ENCODE data around the gene SH3TC1. TPM values are rescaled to one million over a fixed set of nuclear protein-coding genes. Genes with fewer than 3 reads are reported as not detected.

The SH3TC1 gene
- total and polyA plus RNA-seq, 4 donors, result 6.5 to 34.6 (median 25.8) TPM

DNA sequence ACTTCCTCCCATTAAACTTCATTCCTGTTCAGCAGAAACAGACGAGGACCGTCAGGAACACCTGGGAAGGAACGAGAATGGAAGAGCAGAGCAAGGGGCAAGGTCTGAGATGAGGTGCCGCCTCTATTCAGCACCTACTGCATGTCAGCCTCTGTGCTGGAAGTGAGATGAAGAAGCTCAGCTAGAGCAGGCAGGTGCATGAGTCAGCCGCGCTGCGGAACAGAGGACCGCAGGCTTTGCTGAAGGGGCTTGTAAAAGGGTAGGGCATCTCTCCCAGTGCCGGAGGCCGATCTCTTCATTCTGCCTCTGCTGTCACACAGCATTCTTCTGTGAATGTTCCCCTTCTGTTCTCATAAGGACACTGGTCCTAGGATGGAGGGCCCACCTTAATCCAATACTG lies 34.4 kb upstream of the SH3TC1 start:
- Histone ChIP-seq H3K27ac (ENCODE audit: low read depth in 1 of 2, low read length in 2 of 2) (no peak overlapping the region), H3K4me1 (ENCODE audit: control insufficient read depth in 4 of 4, insufficient read depth in 4 of 4, low read length in 3 of 4) (peaks cover 1 to 7% (median 4%) of the 10 kb centered on the region in 4 donors), H3K9me3 (ENCODE audit: control insufficient read depth in 4 of 4, low read length in 3 of 4) (peaks cover 2 to 8% (median 6%) of the 10 kb centered on the region in 4 donors), H3K4me3 (ENCODE audit: low read depth in 1 of 3, low read length in 3 of 3) (no peak overlapping the region), H3K36me3 (ENCODE audit: control insufficient read depth in 4 of 4, insufficient read depth in 3 of 4, low read depth in 1 of 4, low read length in 3 of 4) (no peaks in the 10 kb centered on the region), H3K9ac (ENCODE audit: low read depth in 1 of 2, low read length in 2 of 2) (no peak overlapping the region), H3K27me3 (ENCODE audit: control insufficient read depth in 4 of 4, insufficient read depth in 4 of 4, low read length in 3 of 4) (no peaks in the 10 kb centered on the region)
- DNase-seq (ENCODE audit: low spot score), result no peak
- 93% methylated on average over 10 of the region's 10 CpGs for WGBS
- TF ChIP-seq, protein P1, sequence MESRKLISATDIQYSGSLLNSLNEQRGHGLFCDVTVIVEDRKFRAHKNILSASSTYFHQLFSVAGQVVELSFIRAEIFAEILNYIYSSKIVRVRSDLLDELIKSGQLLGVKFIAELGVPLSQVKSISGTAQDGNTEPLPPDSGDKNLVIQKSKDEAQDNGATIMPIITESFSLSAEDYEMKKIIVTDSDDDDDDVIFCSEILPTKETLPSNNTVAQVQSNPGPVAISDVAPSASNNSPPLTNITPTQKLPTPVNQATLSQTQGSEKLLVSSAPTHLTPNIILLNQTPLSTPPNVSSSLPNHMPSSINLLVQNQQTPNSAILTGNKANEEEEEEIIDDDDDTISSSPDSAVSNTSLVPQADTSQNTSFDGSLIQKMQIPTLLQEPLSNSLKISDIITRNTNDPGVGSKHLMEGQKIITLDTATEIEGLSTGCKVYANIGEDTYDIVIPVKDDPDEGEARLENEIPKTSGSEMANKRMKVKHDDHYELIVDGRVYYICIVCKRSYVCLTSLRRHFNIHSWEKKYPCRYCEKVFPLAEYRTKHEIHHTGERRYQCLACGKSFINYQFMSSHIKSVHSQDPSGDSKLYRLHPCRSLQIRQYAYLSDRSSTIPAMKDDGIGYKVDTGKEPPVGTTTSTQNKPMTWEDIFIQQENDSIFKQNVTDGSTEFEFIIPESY (IDR thresholded peaks at IDR 0.05), result no peak
- TF ChIP-seq, protein P2, sequence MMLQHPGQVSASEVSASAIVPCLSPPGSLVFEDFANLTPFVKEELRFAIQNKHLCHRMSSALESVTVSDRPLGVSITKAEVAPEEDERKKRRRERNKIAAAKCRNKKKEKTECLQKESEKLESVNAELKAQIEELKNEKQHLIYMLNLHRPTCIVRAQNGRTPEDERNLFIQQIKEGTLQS (IDR thresholded peaks at IDR 0.05), result no peak
- no peak for TF ChIP-seq FOXA1 (IDR thresholded peaks at IDR 0.05)
- TF ChIP-seq, protein P3, sequence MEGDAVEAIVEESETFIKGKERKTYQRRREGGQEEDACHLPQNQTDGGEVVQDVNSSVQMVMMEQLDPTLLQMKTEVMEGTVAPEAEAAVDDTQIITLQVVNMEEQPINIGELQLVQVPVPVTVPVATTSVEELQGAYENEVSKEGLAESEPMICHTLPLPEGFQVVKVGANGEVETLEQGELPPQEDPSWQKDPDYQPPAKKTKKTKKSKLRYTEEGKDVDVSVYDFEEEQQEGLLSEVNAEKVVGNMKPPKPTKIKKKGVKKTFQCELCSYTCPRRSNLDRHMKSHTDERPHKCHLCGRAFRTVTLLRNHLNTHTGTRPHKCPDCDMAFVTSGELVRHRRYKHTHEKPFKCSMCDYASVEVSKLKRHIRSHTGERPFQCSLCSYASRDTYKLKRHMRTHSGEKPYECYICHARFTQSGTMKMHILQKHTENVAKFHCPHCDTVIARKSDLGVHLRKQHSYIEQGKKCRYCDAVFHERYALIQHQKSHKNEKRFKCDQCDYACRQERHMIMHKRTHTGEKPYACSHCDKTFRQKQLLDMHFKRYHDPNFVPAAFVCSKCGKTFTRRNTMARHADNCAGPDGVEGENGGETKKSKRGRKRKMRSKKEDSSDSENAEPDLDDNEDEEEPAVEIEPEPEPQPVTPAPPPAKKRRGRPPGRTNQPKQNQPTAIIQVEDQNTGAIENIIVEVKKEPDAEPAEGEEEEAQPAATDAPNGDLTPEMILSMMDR (IDR thresholded peaks at IDR 0.05; ENCODE audit: low read depth, low read length, missing input control), result no peak
- no peak for TF ChIP-seq MAX (IDR thresholded peaks at IDR 0.05)
- TF ChIP-seq YY1 (IDR thresholded peaks at IDR 0.05), result no peak
- TF ChIP-seq EGR1 (IDR thresholded peaks at IDR 0.05; ENCODE audit: low read depth in 2 of 2), result no peak
- no peak for TF ChIP-seq JUND (IDR thresholded peaks at IDR 0.05)

DNA sequence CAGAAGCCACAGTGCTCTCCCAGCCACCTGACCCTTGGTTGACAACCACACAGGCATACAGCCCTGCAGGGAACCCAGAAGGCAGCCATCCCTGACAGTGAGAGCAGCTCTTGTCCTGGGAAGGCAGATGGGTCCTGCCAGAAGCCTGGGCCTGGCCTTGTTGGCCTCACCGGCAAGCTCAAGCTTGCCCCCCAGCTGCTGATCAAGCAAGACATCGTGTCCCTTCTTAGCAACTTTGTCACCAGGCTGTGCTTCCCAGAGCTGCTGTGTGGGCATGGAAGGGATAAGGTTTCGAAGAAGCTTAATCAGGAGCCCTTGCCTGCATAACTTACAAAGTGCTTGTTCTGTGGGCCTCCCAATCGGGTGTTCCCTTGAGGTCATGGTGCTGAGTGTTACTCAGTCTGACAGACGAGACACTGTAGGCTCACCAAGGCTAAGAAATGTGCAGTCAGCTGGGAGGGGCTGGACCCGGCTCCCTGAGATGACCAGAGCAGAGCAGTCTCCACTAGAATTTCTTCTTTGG lies 33.7 kb upstream of the SH3TC1 start:
- H3K4me3 ChIP-seq (ENCODE audit: low read depth in 1 of 3, low read length in 3 of 3), result no peak overlapping the region
- no peaks in the 10 kb centered on the region for H3K4me1 ChIP-seq (ENCODE audit: control insufficient read depth in 4 of 4, insufficient read depth in 4 of 4, low read length in 3 of 4)
- TF ChIP-seq GABPA (IDR thresholded peaks at IDR 0.05 in 1 of 2, conservative IDR thresholded peaks at IDR 0.05 in 1 of 2) (no peak), YY1 (IDR thresholded peaks at IDR 0.05) (no peak)
- no peak overlapping the region for H3K9ac ChIP-seq (ENCODE audit: low read depth in 1 of 2, low read length in 2 of 2)
- H3K27ac ChIP-seq (ENCODE audit: low read depth in 1 of 2, low read length in 2 of 2), result no peak overlapping the region
- WGBS, result 75% methylated on average over 6 of the region's 6 CpGs
- H3K36me3 ChIP-seq (ENCODE audit: control insufficient read depth in 4 of 4, insufficient read depth in 3 of 4, low read depth in 1 of 4, low read length in 3 of 4), result no peaks in the 10 kb centered on the region
- peaks cover 2 to 8% (median 6%) of the 10 kb centered on the region in 4 donors for H3K9me3 ChIP-seq (ENCODE audit: control insufficient read depth in 4 of 4, low read length in 3 of 4)
- no peaks in the 10 kb centered on the region for H3K27me3 ChIP-seq (ENCODE audit: control insufficient read depth in 4 of 4, insufficient read depth in 4 of 4, low read length in 3 of 4)
- DNase-seq (ENCODE audit: low spot score), result no peak

DNA sequence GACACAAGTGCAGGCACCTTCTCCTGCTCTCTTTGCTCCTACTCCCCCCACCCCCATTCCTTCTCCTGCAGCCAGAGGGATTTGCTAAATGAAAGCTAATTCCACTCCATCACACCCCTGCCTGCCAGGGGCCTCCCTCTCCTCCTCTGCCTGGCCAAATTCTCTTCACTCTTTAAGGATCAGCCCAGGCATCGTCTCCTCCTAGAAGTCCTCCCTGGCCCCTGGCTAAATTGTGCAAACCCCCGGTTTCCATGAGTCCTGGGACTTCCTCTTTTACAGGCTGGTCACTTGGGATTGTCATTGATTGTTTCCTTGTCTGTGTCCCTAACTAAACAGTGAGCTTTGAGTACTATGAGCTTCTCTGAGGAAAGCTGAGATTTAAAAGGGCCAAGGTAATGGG lies 31.8 kb upstream of the SH3TC1 start:
- H3K27ac ChIP-seq (ENCODE audit: low read depth in 1 of 2, low read length in 2 of 2), result no peak overlapping the region
- WGBS, result 47% methylated on average over 2 of the region's 2 CpGs
- TF ChIP-seq EGR1 (IDR thresholded peaks at IDR 0.05; ENCODE audit: low read depth in 2 of 2), result no peak
- no peak for TF ChIP-seq HNF4G (IDR thresholded peaks at IDR 0.05)
- no peak for TF ChIP-seq TAF1 (conservative IDR thresholded peaks at IDR 0.05)
- TF ChIP-seq, protein P1 (IDR thresholded peaks at IDR 0.05), result no peak
- TF ChIP-seq RXRA (IDR thresholded peaks at IDR 0.05), result no peak
- no peak for TF ChIP-seq JUND (IDR thresholded peaks at IDR 0.05)
- TF ChIP-seq, protein P3 (IDR thresholded peaks at IDR 0.05; ENCODE audit: low read depth, low read length, missing input control), result no peak
- TF ChIP-seq HNF4A (conservative IDR thresholded peaks at IDR 0.05), result no peak
- TF ChIP-seq, protein P4, sequence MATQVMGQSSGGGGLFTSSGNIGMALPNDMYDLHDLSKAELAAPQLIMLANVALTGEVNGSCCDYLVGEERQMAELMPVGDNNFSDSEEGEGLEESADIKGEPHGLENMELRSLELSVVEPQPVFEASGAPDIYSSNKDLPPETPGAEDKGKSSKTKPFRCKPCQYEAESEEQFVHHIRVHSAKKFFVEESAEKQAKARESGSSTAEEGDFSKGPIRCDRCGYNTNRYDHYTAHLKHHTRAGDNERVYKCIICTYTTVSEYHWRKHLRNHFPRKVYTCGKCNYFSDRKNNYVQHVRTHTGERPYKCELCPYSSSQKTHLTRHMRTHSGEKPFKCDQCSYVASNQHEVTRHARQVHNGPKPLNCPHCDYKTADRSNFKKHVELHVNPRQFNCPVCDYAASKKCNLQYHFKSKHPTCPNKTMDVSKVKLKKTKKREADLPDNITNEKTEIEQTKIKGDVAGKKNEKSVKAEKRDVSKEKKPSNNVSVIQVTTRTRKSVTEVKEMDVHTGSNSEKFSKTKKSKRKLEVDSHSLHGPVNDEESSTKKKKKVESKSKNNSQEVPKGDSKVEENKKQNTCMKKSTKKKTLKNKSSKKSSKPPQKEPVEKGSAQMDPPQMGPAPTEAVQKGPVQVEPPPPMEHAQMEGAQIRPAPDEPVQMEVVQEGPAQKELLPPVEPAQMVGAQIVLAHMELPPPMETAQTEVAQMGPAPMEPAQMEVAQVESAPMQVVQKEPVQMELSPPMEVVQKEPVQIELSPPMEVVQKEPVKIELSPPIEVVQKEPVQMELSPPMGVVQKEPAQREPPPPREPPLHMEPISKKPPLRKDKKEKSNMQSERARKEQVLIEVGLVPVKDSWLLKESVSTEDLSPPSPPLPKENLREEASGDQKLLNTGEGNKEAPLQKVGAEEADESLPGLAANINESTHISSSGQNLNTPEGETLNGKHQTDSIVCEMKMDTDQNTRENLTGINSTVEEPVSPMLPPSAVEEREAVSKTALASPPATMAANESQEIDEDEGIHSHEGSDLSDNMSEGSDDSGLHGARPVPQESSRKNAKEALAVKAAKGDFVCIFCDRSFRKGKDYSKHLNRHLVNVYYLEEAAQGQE (IDR thresholded peaks at IDR 0.05), result no peak

More for the DNA sequence above, 31.8 kb upstream of the SH3TC1 start:
- Histone ChIP-seq H3K4me3 (ENCODE audit: low read depth in 1 of 3, low read length in 3 of 3) (no peak overlapping the region), H3K36me3 (ENCODE audit: control insufficient read depth in 4 of 4, insufficient read depth in 3 of 4, low read depth in 1 of 4, low read length in 3 of 4) (no peaks in the 10 kb centered on the region), H3K9me3 (ENCODE audit: control insufficient read depth in 4 of 4, low read length in 3 of 4) (peaks cover 2 to 8% (median 6%) of the 10 kb centered on the region in 4 donors), H3K4me1 (ENCODE audit: control insufficient read depth in 4 of 4, insufficient read depth in 4 of 4, low read length in 3 of 4) (no peaks in the 10 kb centered on the region), H3K27me3 (ENCODE audit: control insufficient read depth in 4 of 4, insufficient read depth in 4 of 4, low read length in 3 of 4) (no peaks in the 10 kb centered on the region), H3K9ac (ENCODE audit: low read depth in 1 of 2, low read length in 2 of 2) (peak overlapping the region in 1 of 2 donors; percentile 32)
- no peak for DNase-seq (ENCODE audit: low spot score)
